Measurements from ENCODE around the gene SERPINB5.

SERPINB5 gene

GRCh38 chr18:63477968-63478367 is 1.2 kb downstream of the SERPINB5 start:
- H3K9me3 ChIP-seq (ENCODE audit: control extremely low read depth in 1 of 5, control insufficient read depth in 4 of 5, insufficient read depth in 2 of 5, low read depth in 1 of 5, low read length in 4 of 5), result no peaks in the 10 kb centered on the region
- WGBS (ENCODE audit: insufficient coverage), result 54% methylated on average over 3 of the region's 6 CpGs
- H3K4me3 ChIP-seq (ENCODE audit: control insufficient read depth in 1 of 7, extremely low read depth in 1 of 7, insufficient read depth in 4 of 7, low read depth in 2 of 7, low read length in 6 of 7), result no peak overlapping the region
- peaks cover 0 to 2% (median 0%) of the 10 kb centered on the region in 5 experiments for H3K27me3 ChIP-seq (replicated peaks in 2 of 5; ENCODE audit: control insufficient read depth in 4 of 5, insufficient read depth in 5 of 5, low read length in 4 of 5)
- H3K4me1 ChIP-seq (ENCODE audit: control extremely low read depth in 1 of 4, control insufficient read depth in 4 of 4, insufficient read depth in 4 of 4, low read length in 3 of 4), result peaks cover 0 to 4% (median 1%) of the 10 kb centered on the region in 4 experiments
- no peak overlapping the region for H3K27ac ChIP-seq (ENCODE audit: insufficient read depth in 1 of 2, low read depth in 1 of 2, low read length in 2 of 2, poor library complexity in 1 of 2, severe bottlenecking in 2 of 2)
- H3K36me3 ChIP-seq (ENCODE audit: control insufficient read depth in 4 of 4, insufficient read depth in 4 of 4, low read length in 3 of 4), result no peaks in the 10 kb centered on the region
- DNase-seq, result no peak
- CTCF ChIA-PET, result no interaction called here
- POLR2A ChIA-PET, result no interaction called here

- H3K27me3 ChIP-seq (replicated peaks in 2 of 5; ENCODE audit: control insufficient read depth in 4 of 5, insufficient read depth in 5 of 5, low read length in 4 of 5), result peaks cover 0 to 2% (median 0%) of the 10 kb centered on the region in 5 experiments
- ChIA-PET CTCF (no interaction called here), POLR2A (interaction anchor here (0.6 kb wide), 1 partner anchor 84 kb away, joined by 5 read pairs; no protein-coding TSS in a partner anchor)
- H3K9me3 ChIP-seq (ENCODE audit: control extremely low read depth in 1 of 5, control insufficient read depth in 4 of 5, insufficient read depth in 2 of 5, low read depth in 1 of 5, low read length in 4 of 5), result no peaks in the 10 kb centered on the region
- H3K4me1 ChIP-seq (ENCODE audit: control extremely low read depth in 1 of 4, control insufficient read depth in 4 of 4, insufficient read depth in 4 of 4, low read length in 3 of 4), result peaks cover 0 to 4% (median 1%) of the 10 kb centered on the region in 4 experiments
- H3K4me3 ChIP-seq (ENCODE audit: control insufficient read depth in 1 of 7, extremely low read depth in 1 of 7, insufficient read depth in 4 of 7, low read depth in 2 of 7, low read length in 6 of 7), result no peak overlapping the region
- WGBS (ENCODE audit: insufficient coverage), result 94% methylated on average over 4 of the region's 5 CpGs
- no peak for DNase-seq
- H3K27ac ChIP-seq (ENCODE audit: insufficient read depth in 1 of 2, low read depth in 1 of 2, low read length in 2 of 2, poor library complexity in 1 of 2, severe bottlenecking in 2 of 2), result no peak overlapping the region
- no peaks in the 10 kb centered on the region for H3K36me3 ChIP-seq (ENCODE audit: control insufficient read depth in 4 of 4, insufficient read depth in 4 of 4, low read length in 3 of 4)
Observed at GRCh38 chr18:63479826-63480225, 3.1 kb downstream of the SERPINB5 start.

- H3K36me3 ChIP-seq (ENCODE audit: control insufficient read depth in 4 of 4, insufficient read depth in 4 of 4, low read length in 3 of 4), result no peaks in the 10 kb centered on the region
- ChIA-PET CTCF (no interaction called here), POLR2A (no interaction called here)
- peaks cover 0 to 4% (median 1%) of the 10 kb centered on the region in 4 experiments for H3K4me1 ChIP-seq (ENCODE audit: control extremely low read depth in 1 of 4, control insufficient read depth in 4 of 4, insufficient read depth in 4 of 4, low read length in 3 of 4)
- no CpG with 5 or more reads among the region's 1 CpG for WGBS (ENCODE audit: insufficient coverage)
- H3K4me3 ChIP-seq (ENCODE audit: control insufficient read depth in 1 of 7, extremely low read depth in 1 of 7, insufficient read depth in 4 of 7, low read depth in 2 of 7, low read length in 6 of 7), result no peak overlapping the region
- H3K9me3 ChIP-seq (ENCODE audit: control extremely low read depth in 1 of 5, control insufficient read depth in 4 of 5, insufficient read depth in 2 of 5, low read depth in 1 of 5, low read length in 4 of 5), result no peaks in the 10 kb centered on the region
- DNase-seq, result no peak
- H3K27ac ChIP-seq (ENCODE audit: insufficient read depth in 1 of 2, low read depth in 1 of 2, low read length in 2 of 2, poor library complexity in 1 of 2, severe bottlenecking in 2 of 2), result no peak overlapping the region
- peaks cover 0 to 2% (median 0%) of the 10 kb centered on the region in 5 experiments for H3K27me3 ChIP-seq (replicated peaks in 2 of 5; ENCODE audit: control insufficient read depth in 4 of 5, insufficient read depth in 5 of 5, low read length in 4 of 5)
Observed at GRCh38 chr18:63480476-63480875, 3.7 kb downstream of the SERPINB5 start.

- CTCF ChIA-PET, result no interaction called here
- WGBS (ENCODE audit: insufficient coverage), result 100% methylated on average over 2 of the region's 2 CpGs
- peaks cover 0 to 4% (median 1%) of the 10 kb centered on the region in 4 experiments for H3K4me1 ChIP-seq (ENCODE audit: control extremely low read depth in 1 of 4, control insufficient read depth in 4 of 4, insufficient read depth in 4 of 4, low read length in 3 of 4)
- DNase-seq, result no peak
- POLR2A ChIA-PET, result no interaction called here
- no peaks in the 10 kb centered on the region for H3K36me3 ChIP-seq (ENCODE audit: control insufficient read depth in 4 of 4, insufficient read depth in 4 of 4, low read length in 3 of 4)
- no peaks in the 10 kb centered on the region for H3K9me3 ChIP-seq (ENCODE audit: control extremely low read depth in 1 of 5, control insufficient read depth in 4 of 5, insufficient read depth in 2 of 5, low read depth in 1 of 5, low read length in 4 of 5)
- peaks cover 0 to 2% (median 0%) of the 10 kb centered on the region in 5 experiments for H3K27me3 ChIP-seq (replicated peaks in 2 of 5; ENCODE audit: control insufficient read depth in 4 of 5, insufficient read depth in 5 of 5, low read length in 4 of 5)
- H3K4me3 ChIP-seq (ENCODE audit: control insufficient read depth in 1 of 7, extremely low read depth in 1 of 7, insufficient read depth in 4 of 7, low read depth in 2 of 7, low read length in 6 of 7), result no peak overlapping the region
- H3K27ac ChIP-seq (ENCODE audit: insufficient read depth in 1 of 2, low read depth in 1 of 2, low read length in 2 of 2, poor library complexity in 1 of 2, severe bottlenecking in 2 of 2), result no peak overlapping the region
Observed at GRCh38 chr18:63480915-63481314, 4.2 kb downstream of the SERPINB5 start.

- no peaks in the 10 kb centered on the region for H3K27me3 ChIP-seq (replicated peaks in 2 of 5; ENCODE audit: control insufficient read depth in 4 of 5, insufficient read depth in 5 of 5, low read length in 4 of 5)
- no peaks in the 10 kb centered on the region for H3K36me3 ChIP-seq (ENCODE audit: control insufficient read depth in 4 of 4, insufficient read depth in 4 of 4, low read length in 3 of 4)
- H3K4me1 ChIP-seq (ENCODE audit: control extremely low read depth in 1 of 4, control insufficient read depth in 4 of 4, insufficient read depth in 4 of 4, low read length in 3 of 4), result peaks cover 0 to 9% (median 2%) of the 10 kb centered on the region in 4 experiments
- WGBS (ENCODE audit: insufficient coverage), result no CpG with 5 or more reads among the region's 2 CpGs
- ChIA-PET POLR2A (interaction anchor here (0.8 kb wide), 1 partner anchor 12 kb away, joined by 5 read pairs; no protein-coding TSS in a partner anchor), CTCF (interaction anchor here (0.8 to 1.1 kb wide), 3 partner anchors 24 to 30 kb away, joined by 3 to 4 read pairs (median 3); no protein-coding TSS in a partner anchor)
- peak in 2 of 3 donors; percentile 26 to 27 for DNase-seq
- H3K4me3 ChIP-seq (ENCODE audit: control insufficient read depth in 1 of 7, extremely low read depth in 1 of 7, insufficient read depth in 4 of 7, low read depth in 2 of 7, low read length in 6 of 7), result no peak overlapping the region
- H3K27ac ChIP-seq (ENCODE audit: insufficient read depth in 1 of 2, low read depth in 1 of 2, low read length in 2 of 2, poor library complexity in 1 of 2, severe bottlenecking in 2 of 2), result no peak overlapping the region
- H3K9me3 ChIP-seq (ENCODE audit: control extremely low read depth in 1 of 5, control insufficient read depth in 4 of 5, insufficient read depth in 2 of 5, low read depth in 1 of 5, low read length in 4 of 5), result no peaks in the 10 kb centered on the region
Observed at GRCh38 chr18:63487676-63488075, 10.9 kb downstream of the SERPINB5 start.

- POLR2A ChIA-PET, result interaction anchor here (0.8 kb wide), 1 partner anchor 12 kb away, joined by 5 read pairs; no protein-coding TSS in a partner anchor
- H3K9me3 ChIP-seq (ENCODE audit: control extremely low read depth in 1 of 5, control insufficient read depth in 4 of 5, insufficient read depth in 2 of 5, low read depth in 1 of 5, low read length in 4 of 5), result no peaks in the 10 kb centered on the region
- H3K27ac ChIP-seq (ENCODE audit: insufficient read depth in 1 of 2, low read depth in 1 of 2, low read length in 2 of 2, poor library complexity in 1 of 2, severe bottlenecking in 2 of 2), result no peak overlapping the region
- peaks cover 0 to 9% (median 2%) of the 10 kb centered on the region in 4 experiments for H3K4me1 ChIP-seq (ENCODE audit: control extremely low read depth in 1 of 4, control insufficient read depth in 4 of 4, insufficient read depth in 4 of 4, low read length in 3 of 4)
- 100% methylated on average over 2 of the region's 2 CpGs for WGBS (ENCODE audit: insufficient coverage)
- H3K27me3 ChIP-seq (replicated peaks in 2 of 5; ENCODE audit: control insufficient read depth in 4 of 5, insufficient read depth in 5 of 5, low read length in 4 of 5), result no peaks in the 10 kb centered on the region
- CTCF ChIA-PET, result interaction anchor here (0.8 kb wide), 1 partner anchor 30 kb away, joined by 3 read pairs; no protein-coding TSS in a partner anchor
- H3K4me3 ChIP-seq (ENCODE audit: control insufficient read depth in 1 of 7, extremely low read depth in 1 of 7, insufficient read depth in 4 of 7, low read depth in 2 of 7, low read length in 6 of 7), result no peak overlapping the region
- no peak for DNase-seq
- H3K36me3 ChIP-seq (ENCODE audit: control insufficient read depth in 4 of 4, insufficient read depth in 4 of 4, low read length in 3 of 4), result no peaks in the 10 kb centered on the region
Observed at GRCh38 chr18:63488160-63488559, 11.4 kb downstream of the SERPINB5 start.

- CTCF ChIA-PET, result interaction anchor here (1.0 to 2.1 kb wide), 3 partner anchors 12 to 26 kb away, joined by 3 to 8 read pairs (median 4); no protein-coding TSS in a partner anchor
- Histone ChIP-seq H3K27me3 (replicated peaks in 2 of 5; ENCODE audit: control insufficient read depth in 4 of 5, insufficient read depth in 5 of 5, low read length in 4 of 5) (no peaks in the 10 kb centered on the region), H3K27ac (ENCODE audit: insufficient read depth in 1 of 2, low read depth in 1 of 2, low read length in 2 of 2, poor library complexity in 1 of 2, severe bottlenecking in 2 of 2) (no peak overlapping the region), H3K4me1 (ENCODE audit: control extremely low read depth in 1 of 4, control insufficient read depth in 4 of 4, insufficient read depth in 4 of 4, low read length in 3 of 4) (peaks cover 0 to 3% (median 1%) of the 10 kb centered on the region in 4 experiments), H3K36me3 (ENCODE audit: control insufficient read depth in 4 of 4, insufficient read depth in 4 of 4, low read length in 3 of 4) (no peaks in the 10 kb centered on the region), H3K9me3 (ENCODE audit: control extremely low read depth in 1 of 5, control insufficient read depth in 4 of 5, insufficient read depth in 2 of 5, low read depth in 1 of 5, low read length in 4 of 5) (no peaks in the 10 kb centered on the region), H3K4me3 (ENCODE audit: control insufficient read depth in 1 of 7, extremely low read depth in 1 of 7, insufficient read depth in 4 of 7, low read depth in 2 of 7, low read length in 6 of 7) (no peak overlapping the region)
- 25% methylated on average over 3 of the region's 3 CpGs for WGBS (ENCODE audit: insufficient coverage)
- DNase-seq, result no peak
- POLR2A ChIA-PET, result no interaction called here
Observed at GRCh38 chr18:63492851-63493250, 16.1 kb downstream of the SERPINB5 start.

Data from common myeloid progenitor, CD34-positive (primary cell).